ENCODE measurements around the gene PIK3AP1. TPM values are rescaled to one million over a fixed set of nuclear protein-coding genes. Genes with fewer than 3 reads are reported as not detected.
A peak's percentile ranks its signal among the peaks of the same experiment; 100 is the strongest.

PIK3AP1 gene
- total and polyA plus RNA-seq, 2 of the 4 experiments (the other 2 are of a cell fraction) = under 0.01 to 0.14 TPM

GRCh38 chr10:96714031-96714590 lies 6.2 kb downstream of the PIK3AP1 start:
- CTCF ChIA-PET = no interaction called here
- intact Hi-C loops (cut with micrococcal nuclease) = no loop called here

More at GRCh38 chr10:96714031-96714590, 6.2 kb downstream of the PIK3AP1 start:
- Histone ChIP-seq H3K27ac (ENCODE audit: insufficient read depth, low read length) (no peak overlapping the region), H3K18ac (ENCODE audit: low read depth, low read length) (no peak overlapping the region), H3K36me3 (ENCODE audit: control insufficient read depth, insufficient read depth, low read length) (no peaks in the 10 kb centered on the region), H3K27me3 (ENCODE audit: control insufficient read depth, insufficient read depth, low read length) (peaks cover 13% of the 10 kb centered on the region), H2BK5ac (ENCODE audit: low read depth, low read length, poor library complexity, severe bottlenecking) (no peak overlapping the region), H3K4me3 (ENCODE audit: insufficient read depth, low read depth, low read length) (no peak overlapping the region), H2BK20ac (ENCODE audit: low read depth, low read length) (no peak overlapping the region), H2BK120ac (ENCODE audit: low read depth, low read length) (no peak overlapping the region), H2BK15ac (ENCODE audit: low read depth, low read length) (no peak overlapping the region), H3K9me3 (ENCODE audit: control insufficient read depth, insufficient read depth, low read length) (no peaks in the 10 kb centered on the region), H3K79me1 (ENCODE audit: low read depth in 1 of 2, low read length in 2 of 2) (no peaks in the 10 kb centered on the region), H3K9me1 (ENCODE audit: insufficient read depth, low read length) (no peaks in the 10 kb centered on the region), H3K9ac (ENCODE audit: low read depth, low read length) (no peak overlapping the region), H3K56ac (ENCODE audit: extremely low read depth, insufficient read depth, low read length) (no peak overlapping the region), H3K4me1 (ENCODE audit: control insufficient read depth, insufficient read depth, low read length) (peaks cover 2% of the 10 kb centered on the region; the same call in 1 of the 2 replicates), H2AK5ac (ENCODE audit: low read depth, low read length) (no peak overlapping the region), H4K20me1 (ENCODE audit: insufficient read depth, low read length) (no peaks in the 10 kb centered on the region), H3K4me2 (ENCODE audit: low read depth, low read length) (no peak overlapping the region), H2AK9ac (replicated peaks; ENCODE audit: low read depth, low read length, poor library complexity) (no peak overlapping the region), H4K8ac (ENCODE audit: low read depth in 2 of 2, low read length in 2 of 2) (no peak overlapping the region), H4K91ac (ENCODE audit: insufficient read depth, low read depth, low read length) (no peak overlapping the region), H4K5ac (ENCODE audit: low read depth, low read length) (no peak overlapping the region), H2AFZ (replicated peaks; ENCODE audit: low read length, poor library complexity) (no peak overlapping the region), H3K4ac (ENCODE audit: low read depth, low read length) (no peak overlapping the region), H3K14ac (replicated peaks; ENCODE audit: low read depth, low read length) (no peak overlapping the region), H3K23ac (ENCODE audit: low read depth, low read length) (no peak overlapping the region)
- peak; percentile 60 for DNase-seq
- POLR2A ChIA-PET (ENCODE audit: unreplicated experiment) = no interaction called here
- in situ Hi-C loops (cut with MboI; ENCODE audit: low sequenced_read_pairs) (no loop called here), dilution Hi-C loops (cut with HindIII; ENCODE audit: low sequenced_read_pairs, unreplicated experiment) (no loop called here)
- no peak; the same call in 1 of the 2 replicates for ATAC-seq (ENCODE audit: low read depth)
- no TSS peak for BruUV-seq (replicated peaks)
- no peak for TF ChIP-seq CTCF (conservative IDR thresholded peaks at IDR 0.05; ENCODE audit: low read depth, low read length)
- no peak for TF ChIP-seq RFX5 (IDR thresholded peaks at IDR 0.05; ENCODE audit: low read depth, low read length)
- TF ChIP-seq POLR2A (IDR thresholded peaks at IDR 0.05; ENCODE audit: low read depth, low read length) = no peak
- TF ChIP-seq MAFK (IDR thresholded peaks at IDR 0.05; ENCODE audit: low read depth, low read length) = no peak
- no peak for TF ChIP-seq MXI1 (IDR thresholded peaks at IDR 0.05; ENCODE audit: borderline replicate concordance, low read depth, low read length)
- no peak for TF ChIP-seq MAZ (IDR thresholded peaks at IDR 0.05; ENCODE audit: borderline replicate concordance, low read depth, low read length)
- no peak for TF ChIP-seq CHD1 (IDR thresholded peaks at IDR 0.05; ENCODE audit: low read depth, low read length)
- TF ChIP-seq RAD21 (IDR thresholded peaks at IDR 0.05; ENCODE audit: low read length) = no peak
- WGBS, 2 experiments (ENCODE audit: extremely low coverage in 2 of 2, insufficient read length in 1 of 2) = 50% methylated on average over 2 of the region's 9 CpGs; no CpG with 5 or more reads in 1 of the 2 experiments
